ENCODE data around the gene POGK. TPM values are rescaled to one million over a fixed set of nuclear protein-coding genes. Genes with fewer than 3 reads are reported as not detected.

POGK gene
- total and polyA plus RNA-seq, 2 experiments from 2014 or later, result 10.9 to 31.4 TPM

GRCh38 chr1:166808952-166809351, 30.3 kb upstream of the POGK start:
- no peaks in the 10 kb centered on the region for H3K27me3 ChIP-seq (ENCODE audit: insufficient read depth)
- H3K36me3 ChIP-seq (ENCODE audit: insufficient read depth), result no peaks in the 10 kb centered on the region
- no peaks in the 10 kb centered on the region for H3K4me1 ChIP-seq (ENCODE audit: insufficient read depth)
- Mint-ChIP-seq H3K27me3 (ENCODE audit: insufficient read depth, low read depth, poor library complexity) (no peaks in the 10 kb centered on the region), H3K9me3 (no peaks in the 10 kb centered on the region), H3K4me1 (peaks cover 3% of the 10 kb centered on the region; the same call in 2 of the 3 replicates), H3K4me3 (no peak overlapping the region), H3K36me3 (ENCODE audit: low read depth) (no peaks in the 10 kb centered on the region), H3K27ac (no peak overlapping the region)
- no peak overlapping the region for H3K4me3 ChIP-seq
- TF ChIP-seq JUNB (IDR thresholded peaks at IDR 0.05; ENCODE audit: unreplicated experiment), result no peak
- TF ChIP-seq ETS1 (IDR thresholded peaks at IDR 0.05), result no peak
- no peak for TF ChIP-seq CREB1 (CRISPR knock-in tag; IDR thresholded peaks at IDR 0.05; ENCODE audit: low read depth)
- no peak for TF ChIP-seq ZNF462 (CRISPR knock-in tag; IDR thresholded peaks at IDR 0.05)
- TF ChIP-seq REST (IDR thresholded peaks at IDR 0.05; ENCODE audit: unreplicated experiment), result no peak
- TF ChIP-seq NANOG (IDR thresholded peaks at IDR 0.05; ENCODE audit: borderline replicate concordance), result no peak
- no peak for TF ChIP-seq EZH2 (IDR thresholded peaks at IDR 0.05; ENCODE audit: low read depth, unreplicated experiment)
- no peak for TF ChIP-seq STAT1 (IDR thresholded peaks at IDR 0.05; ENCODE audit: unreplicated experiment)
- TF ChIP-seq POLR2AphosphoS5 (IDR thresholded peaks at IDR 0.05; ENCODE audit: low read depth), result no peak
- TF ChIP-seq ZNF331 (CRISPR knock-in tag; IDR thresholded peaks at IDR 0.05; ENCODE audit: low read depth), result no peak
- no peak for TF ChIP-seq EZH2phosphoT487 (IDR thresholded peaks at IDR 0.05; ENCODE audit: unreplicated experiment)
- TF ChIP-seq CTCF (conservative IDR thresholded peaks at IDR 0.05; ENCODE audit: low read depth in 2 of 2), result no peak
- TF ChIP-seq ZNF114 (CRISPR knock-in tag; IDR thresholded peaks at IDR 0.05), result no peak
- H3K79me2 ChIP-seq (replicated peaks; ENCODE audit: insufficient read depth), result no peaks in the 10 kb centered on the region
- DNase-seq (ENCODE audit: low spot score), result peak; percentile 26
- no peaks in the 10 kb centered on the region for H3K9me2 ChIP-seq (ENCODE audit: insufficient read depth)
- no peak overlapping the region for H3K27ac ChIP-seq (ENCODE audit: low read depth)
- ATAC-seq, result no peak
- no peak overlapping the region for H3K4me2 ChIP-seq
- no peaks in the 10 kb centered on the region for H4K20me1 ChIP-seq (replicated peaks; ENCODE audit: insufficient read depth)
- H2AFZ ChIP-seq, result no peak overlapping the region
- no peaks in the 10 kb centered on the region for H3F3A ChIP-seq (replicated peaks; ENCODE audit: low read depth)
